ENCODE results near the gene DAGLA.

The DAGLA gene

DNA sequence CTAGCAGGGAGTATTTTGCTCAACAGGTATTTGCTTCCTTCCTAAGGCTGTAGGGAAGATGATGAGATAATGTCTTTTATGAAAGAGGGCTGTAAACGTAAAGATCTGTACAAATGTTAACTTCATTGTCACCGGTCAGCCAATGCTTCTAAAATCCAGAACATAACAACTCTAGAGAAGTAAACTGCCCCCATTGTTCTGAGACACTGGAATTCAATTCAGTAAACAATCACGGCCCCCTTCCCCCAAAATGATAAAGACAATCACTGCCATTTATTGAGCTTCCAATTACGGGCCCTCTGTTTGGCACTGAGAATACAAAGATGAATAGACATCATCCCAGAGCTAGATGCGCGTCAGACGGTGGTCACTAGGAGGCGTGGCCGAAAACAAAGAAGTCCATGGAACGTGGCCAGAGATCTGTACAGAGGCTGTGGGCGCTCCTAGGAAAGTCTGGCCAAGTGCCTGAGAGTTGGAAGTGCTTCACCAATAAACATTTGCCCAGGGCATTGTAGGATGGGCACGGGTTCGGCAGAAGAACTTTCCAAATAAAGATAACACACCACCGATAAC lies 111.6 kb downstream of the DAGLA start:
- Histone ChIP-seq H3K9me3 (replicated peaks; ENCODE audit: insufficient read depth, low read length) (no peaks in the 10 kb centered on the region), H3K9me2 (replicated peaks; ENCODE audit: insufficient read depth, low read length) (no peaks in the 10 kb centered on the region), H3F3A (ENCODE audit: insufficient read depth, low read length) (peaks cover 5% of the 10 kb centered on the region; the same call in 1 of the 2 replicates), H3K4me1 (ENCODE audit: low read length) (no peaks in the 10 kb centered on the region; the same call in 1 of the 2 replicates), H2AFZ (ENCODE audit: low read length) (peak overlapping the region; percentile 81), H3K4me3 (ENCODE audit: low read length) (peak overlapping the region; percentile 96), H3K27me3 (replicated peaks; ENCODE audit: insufficient read depth, low read length) (no peaks in the 10 kb centered on the region), H3K79me2 (ENCODE audit: low read length) (peaks cover 76% of the 10 kb centered on the region), H4K20me1 (ENCODE audit: insufficient read depth, low read length) (peaks cover 16% of the 10 kb centered on the region), H3K9ac (ENCODE audit: low read length) (peak overlapping the region; percentile 99), H3K36me3 (replicated peaks; ENCODE audit: insufficient read depth, low read length) (no peaks in the 10 kb centered on the region), H3K4me2 (ENCODE audit: low read depth, low read length) (peak overlapping the region; percentile 74), H3K27ac (ENCODE audit: low read length) (peak overlapping the region; percentile 85)
- DNase-seq = peak; percentile 72
- TF ChIP-seq EZH2 (optimal IDR thresholded peaks at IDR 0.05; ENCODE audit: low read depth, low read length) (no peak), EZH2phosphoT487 (IDR thresholded peaks at IDR 0.05; ENCODE audit: low read length) (no peak)
- TF ChIP-seq, protein P1, sequence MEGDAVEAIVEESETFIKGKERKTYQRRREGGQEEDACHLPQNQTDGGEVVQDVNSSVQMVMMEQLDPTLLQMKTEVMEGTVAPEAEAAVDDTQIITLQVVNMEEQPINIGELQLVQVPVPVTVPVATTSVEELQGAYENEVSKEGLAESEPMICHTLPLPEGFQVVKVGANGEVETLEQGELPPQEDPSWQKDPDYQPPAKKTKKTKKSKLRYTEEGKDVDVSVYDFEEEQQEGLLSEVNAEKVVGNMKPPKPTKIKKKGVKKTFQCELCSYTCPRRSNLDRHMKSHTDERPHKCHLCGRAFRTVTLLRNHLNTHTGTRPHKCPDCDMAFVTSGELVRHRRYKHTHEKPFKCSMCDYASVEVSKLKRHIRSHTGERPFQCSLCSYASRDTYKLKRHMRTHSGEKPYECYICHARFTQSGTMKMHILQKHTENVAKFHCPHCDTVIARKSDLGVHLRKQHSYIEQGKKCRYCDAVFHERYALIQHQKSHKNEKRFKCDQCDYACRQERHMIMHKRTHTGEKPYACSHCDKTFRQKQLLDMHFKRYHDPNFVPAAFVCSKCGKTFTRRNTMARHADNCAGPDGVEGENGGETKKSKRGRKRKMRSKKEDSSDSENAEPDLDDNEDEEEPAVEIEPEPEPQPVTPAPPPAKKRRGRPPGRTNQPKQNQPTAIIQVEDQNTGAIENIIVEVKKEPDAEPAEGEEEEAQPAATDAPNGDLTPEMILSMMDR (IDR thresholded peaks at IDR 0.05; ENCODE audit: low read length) = no peak

DNA sequence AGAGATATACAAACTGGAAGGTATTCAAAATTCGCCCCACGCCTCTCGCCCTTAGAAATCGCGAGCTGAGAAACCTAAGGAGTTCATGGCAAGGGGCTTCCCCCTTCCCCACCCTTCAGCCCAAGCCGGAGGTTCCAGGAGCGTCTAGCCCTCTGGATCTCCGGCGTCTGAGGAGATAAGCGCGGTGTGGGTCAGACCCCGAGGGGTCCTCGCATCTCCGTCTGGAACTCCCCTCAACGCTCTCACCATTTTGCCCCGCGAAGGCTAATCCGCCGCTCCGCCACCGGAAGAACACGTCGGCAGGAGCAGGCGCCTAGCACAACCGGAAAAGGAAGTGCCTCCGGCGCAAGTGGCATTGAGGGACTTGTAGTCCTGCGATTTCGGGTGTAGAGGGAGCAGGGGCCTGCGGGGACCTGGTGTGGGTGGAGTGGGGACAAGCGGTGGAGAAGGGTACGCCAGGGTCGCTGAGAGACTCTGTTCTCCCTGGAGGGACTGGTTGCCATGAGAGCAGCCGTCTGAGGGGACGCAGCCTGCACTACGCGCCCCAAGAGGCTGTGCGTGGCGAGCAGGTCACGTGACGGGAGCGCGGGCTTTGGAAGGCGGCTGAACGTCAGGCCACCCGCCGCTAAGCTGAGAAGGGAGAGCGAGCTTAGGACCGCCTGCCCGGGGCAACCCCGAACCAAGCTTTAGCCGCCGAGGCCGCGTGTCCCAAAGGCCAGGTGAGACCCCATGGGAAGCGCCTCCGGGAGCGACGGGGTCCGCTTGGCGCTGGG lies 112.3 kb downstream of the DAGLA start, which contains the start of the genes FEN1 and TMEM258:
FEN1 (plus strand) TSS at position 602 of the 773 bp plus-strand sequence. CDS start 2,451 bp downstream, outside the sequence.
TMEM258 (minus strand) TSS at position 290 of the 773 bp plus-strand sequence; CDS start at position 249, 41 bp downstream.
- Histone ChIP-seq H3K36me3 (replicated peaks; ENCODE audit: insufficient read depth, low read length) (0 out of 2 replicates have a peak, but pooled peaks cover 1% of the 10 kb centered on the region), H3K9ac (ENCODE audit: low read length) (peak within 1 kb of the TSS; percentile 99), H3K27me3 (replicated peaks; ENCODE audit: insufficient read depth, low read length) (no peaks in the 10 kb centered on the region), H3K4me2 (ENCODE audit: low read depth, low read length) (peak within 1 kb of the TSS; percentile 74), H3K4me1 (ENCODE audit: low read length) (no peaks in the 10 kb centered on the region; the same call in 1 of the 2 replicates), H3K9me3 (replicated peaks; ENCODE audit: insufficient read depth, low read length) (no peaks in the 10 kb centered on the region), H3K27ac (ENCODE audit: low read length) (peak within 1 kb of the TSS; percentile 85), H4K20me1 (ENCODE audit: insufficient read depth, low read length) (peaks cover 21% of the 10 kb centered on the region), H3K79me2 (ENCODE audit: low read length) (peaks cover 83% of the 10 kb centered on the region), H3K4me3 (ENCODE audit: low read length) (peak within 1 kb of the TSS; percentile 96), H3K9me2 (replicated peaks; ENCODE audit: insufficient read depth, low read length) (no peaks in the 10 kb centered on the region), H2AFZ (ENCODE audit: low read length) (peak within 1 kb of the TSS; percentile 81), H3F3A (ENCODE audit: insufficient read depth, low read length) (peaks cover 8% of the 10 kb centered on the region; the same call in 1 of the 2 replicates)
- TF ChIP-seq, protein P1 (IDR thresholded peaks at IDR 0.05; ENCODE audit: low read length) = no peak
- TF ChIP-seq EZH2 (optimal IDR thresholded peaks at IDR 0.05; ENCODE audit: low read depth, low read length) (no peak), EZH2phosphoT487 (IDR thresholded peaks at IDR 0.05; ENCODE audit: low read length) (no peak)
- peak; percentile 92 for DNase-seq

DNA sequence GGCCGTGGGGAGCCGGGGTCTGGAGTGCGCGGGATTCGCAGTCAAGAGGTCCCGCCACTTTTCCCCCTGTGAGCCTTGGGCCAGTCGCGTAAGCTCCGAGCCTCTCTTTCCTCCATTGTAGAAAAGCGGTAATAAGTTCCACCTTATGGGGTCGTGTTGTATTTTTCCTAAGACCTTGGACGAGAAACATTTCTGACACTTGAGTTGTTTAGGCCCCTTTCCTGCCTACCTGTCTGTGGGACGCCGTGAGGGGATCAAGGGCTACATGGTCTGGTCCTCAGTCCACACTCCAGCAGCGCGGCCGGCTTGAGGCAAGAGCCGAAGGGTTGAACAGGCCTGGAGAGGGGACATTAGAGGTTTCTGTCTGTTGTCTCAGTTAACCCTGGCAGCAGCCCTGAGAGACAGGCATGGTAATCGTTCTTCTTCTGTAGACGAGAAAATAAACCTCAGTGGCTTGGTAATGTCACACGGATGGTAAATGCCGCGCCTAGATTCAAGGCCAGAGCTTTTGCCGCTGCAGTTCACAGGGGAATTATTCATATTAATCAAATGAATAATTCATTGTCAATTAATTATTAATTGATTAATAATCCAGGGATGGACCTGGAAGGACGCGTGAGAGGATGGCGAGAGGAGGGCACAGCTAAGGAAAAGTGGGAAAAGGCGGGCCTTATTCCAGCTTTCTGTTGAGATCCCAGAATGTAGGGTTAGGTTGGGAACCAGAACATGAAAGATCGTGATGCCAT lies 113.1 kb downstream of the DAGLA start:
- Histone ChIP-seq H4K20me1 (ENCODE audit: insufficient read depth, low read length) (peaks cover 26% of the 10 kb centered on the region), H3K27me3 (replicated peaks; ENCODE audit: insufficient read depth, low read length) (no peaks in the 10 kb centered on the region), H3K4me2 (ENCODE audit: low read depth, low read length) (peak overlapping the region; percentile 74), H3K9ac (ENCODE audit: low read length) (peak overlapping the region; percentile 99), H3F3A (ENCODE audit: insufficient read depth, low read length) (peaks cover 8% of the 10 kb centered on the region; the same call in 1 of the 2 replicates), H3K27ac (ENCODE audit: low read length) (peak overlapping the region; percentile 85), H3K9me2 (replicated peaks; ENCODE audit: insufficient read depth, low read length) (no peaks in the 10 kb centered on the region), H2AFZ (ENCODE audit: low read length) (peak overlapping the region; percentile 46), H3K9me3 (replicated peaks; ENCODE audit: insufficient read depth, low read length) (no peaks in the 10 kb centered on the region), H3K4me3 (ENCODE audit: low read length) (peak overlapping the region; percentile 96), H3K4me1 (ENCODE audit: low read length) (no peaks in the 10 kb centered on the region; the same call in 1 of the 2 replicates), H3K79me2 (ENCODE audit: low read length) (peaks cover 88% of the 10 kb centered on the region), H3K36me3 (replicated peaks; ENCODE audit: insufficient read depth, low read length) (peaks cover 7% of the 10 kb centered on the region; the same call in 1 of the 2 replicates)
- TF ChIP-seq EZH2 (optimal IDR thresholded peaks at IDR 0.05; ENCODE audit: low read depth, low read length) (no peak), EZH2phosphoT487 (IDR thresholded peaks at IDR 0.05; ENCODE audit: low read length) (no peak)
- TF ChIP-seq, protein P1 (IDR thresholded peaks at IDR 0.05; ENCODE audit: low read length) = no peak
- DNase-seq = peak; percentile 30

All from MM.1S (cell line).